Naive thymus-derived CD4-positive, alpha-beta T cell (primary cell): Measurements from ENCODE around the gene TMEM45B. TPM values are rescaled to one million over a fixed set of nuclear protein-coding genes. Genes with fewer than 3 reads are reported as not detected.

Experiments
- ATAC-seq: fragments of 150-1000 bp; cut with Tn5 transposase; 2 replicates; pipeline ENCODE4 v1.10.0; 2021; ENCODE audit warnings: mild to moderate bottlenecking, moderate library complexity
- CTCF ChIA-PET: fragments of 350-600 bp; sonication (Branson Sonifier 250); formaldehyde crosslinking; loops from one replicate; lab custom pipeline; 2021; ENCODE audit warnings: antibody characterized with exemption; lab: Charles Lee
- POLR2A ChIA-PET: fragments of 350-600 bp; sonication (Branson Sonifier 250); formaldehyde crosslinking; loops from one replicate; lab custom pipeline; 2021; ENCODE audit warnings: antibody characterized with exemption, inconsistent platforms; lab: Charles Lee
- DNase-seq, 9 donors: peaks; one replicate each; pipeline versions ENCODE4 v3.0.0 to v3.0.0-alpha.2; 2020 to 2022; ENCODE audit warnings: mixed read lengths in 1 of 9
- H3K27ac ChIP-seq: one replicate; pipeline ENCODE4 v1.7.0; 2013; ENCODE audit warnings: mild to moderate bottlenecking, low read depth, low read length, moderate library complexity
- H3K27me3 ChIP-seq, 2 donors: one replicate each; pipeline ENCODE4 v1.7.0; 2013; ENCODE audit warnings: low read length in 2 of 2, mild to moderate bottlenecking in 2 of 2, moderate library complexity in 2 of 2; ENCODE audit not compliant: control insufficient read depth in 2 of 2, insufficient read depth in 2 of 2
- H3K36me3 ChIP-seq, 3 experiments: 1 replicate in 2 of 3; 2 replicates in 1 of 3; pipeline ENCODE4 v1.7.0; 2013; ENCODE audit warnings: low read length in 3 of 3, mild to moderate bottlenecking in 3 of 3, moderate library complexity in 1 of 3; ENCODE audit not compliant: insufficient read depth in 3 of 3, control insufficient read depth in 2 of 3
- H3K4me1 ChIP-seq, 2 donors: one replicate each; pipeline ENCODE4 v1.7.0; 2013; ENCODE audit warnings: low read length in 2 of 2, mild to moderate bottlenecking in 2 of 2, moderate library complexity in 1 of 2; ENCODE audit not compliant: control insufficient read depth in 2 of 2, insufficient read depth in 2 of 2
- H3K4me3 ChIP-seq: 2 replicates; pipeline ENCODE4 v1.7.0; 2013; ENCODE audit warnings: mild to moderate bottlenecking, low read length
- H3K9me3 ChIP-seq, 3 experiments: 1 replicate in 2 of 3; 2 replicates in 1 of 3; pipeline ENCODE4 v1.7.0; 2013; ENCODE audit warnings: low read length in 3 of 3; ENCODE audit not compliant: control insufficient read depth in 2 of 3
- H3K27ac Mint-ChIP-seq, 9 donors: one replicate each; pipeline ENCODE4 v1.8.0; 2020 to 2022; ENCODE audit warnings: mixed read lengths in 9 of 9, mild to moderate bottlenecking in 8 of 9, moderate library complexity in 5 of 9, inconsistent platforms in 2 of 9
- H3K27me3 Mint-ChIP-seq, 5 donors: one replicate each; pipeline ENCODE4 v1.8.0; 2021 to 2022; ENCODE audit warnings: mixed read lengths in 5 of 5, mild to moderate bottlenecking in 1 of 5
- H3K36me3 Mint-ChIP-seq, 5 donors: one replicate each; pipeline ENCODE4 v1.8.0; 2020 to 2022; ENCODE audit warnings: mixed read lengths in 5 of 5, mild to moderate bottlenecking in 3 of 5, inconsistent platforms in 1 of 5
- H3K4me1 Mint-ChIP-seq, 7 donors: one replicate each; pipeline ENCODE4 v1.8.0; 2020 to 2022; ENCODE audit warnings: mixed read lengths in 7 of 7, mild to moderate bottlenecking in 3 of 7, inconsistent platforms in 1 of 7
- H3K4me3 Mint-ChIP-seq, 10 donors: one replicate each; pipeline ENCODE4 v1.8.0; 2020 to 2022; ENCODE audit warnings: mild to moderate bottlenecking in 10 of 10, mixed read lengths in 10 of 10, moderate library complexity in 6 of 10, inconsistent platforms in 2 of 10
- H3K9me3 Mint-ChIP-seq, 11 donors: one replicate each; pipeline ENCODE4 v1.8.0; 2020 to 2022; ENCODE audit warnings: mixed read lengths in 11 of 11, mild to moderate bottlenecking in 4 of 11, inconsistent platforms in 1 of 11, moderate library complexity in 1 of 11
- intact Hi-C, 2 donors: fragments of 100-400 bp; cut with micrococcal nuclease; formaldehyde crosslinking; loops; one replicate each; pipeline ENCODE4 v1.15.1; 2023
- polyA plus RNA-seq, 2 donors: library from polyadenylated mRNA; unstranded; fragments of 300-500 nt; fragmentation: Illumina TruSeq; gene quantifications; one replicate each; pipeline ENCODE4 v1.2.3, GENCODE V29; 2021
- total RNA-seq, 6 experiments: library from RNA in 5 of 6; stranded (reverse) in 5 of 6; gene quantifications; 1 replicate in 5 of 6; 2 replicates in 1 of 6; pipeline ENCODE4 v1.2.3 and lab custom pipeline; 2021 to 2026

TMEM45B gene
- total RNA-seq (10 to 100 TPM in 2 of 5 experiments, 1 to 10 TPM in 3; 2.3 to 40.8 (median 3.6) TPM), polyA plus RNA-seq (10 to 100 TPM; 11.9 to 12.4 TPM), total RNA-seq (lab: John Stamatoyannopoulos, UW) (5.9 reads per million, percentile 27 among the genes with 10 or more reads in this experiment)

DNA sequence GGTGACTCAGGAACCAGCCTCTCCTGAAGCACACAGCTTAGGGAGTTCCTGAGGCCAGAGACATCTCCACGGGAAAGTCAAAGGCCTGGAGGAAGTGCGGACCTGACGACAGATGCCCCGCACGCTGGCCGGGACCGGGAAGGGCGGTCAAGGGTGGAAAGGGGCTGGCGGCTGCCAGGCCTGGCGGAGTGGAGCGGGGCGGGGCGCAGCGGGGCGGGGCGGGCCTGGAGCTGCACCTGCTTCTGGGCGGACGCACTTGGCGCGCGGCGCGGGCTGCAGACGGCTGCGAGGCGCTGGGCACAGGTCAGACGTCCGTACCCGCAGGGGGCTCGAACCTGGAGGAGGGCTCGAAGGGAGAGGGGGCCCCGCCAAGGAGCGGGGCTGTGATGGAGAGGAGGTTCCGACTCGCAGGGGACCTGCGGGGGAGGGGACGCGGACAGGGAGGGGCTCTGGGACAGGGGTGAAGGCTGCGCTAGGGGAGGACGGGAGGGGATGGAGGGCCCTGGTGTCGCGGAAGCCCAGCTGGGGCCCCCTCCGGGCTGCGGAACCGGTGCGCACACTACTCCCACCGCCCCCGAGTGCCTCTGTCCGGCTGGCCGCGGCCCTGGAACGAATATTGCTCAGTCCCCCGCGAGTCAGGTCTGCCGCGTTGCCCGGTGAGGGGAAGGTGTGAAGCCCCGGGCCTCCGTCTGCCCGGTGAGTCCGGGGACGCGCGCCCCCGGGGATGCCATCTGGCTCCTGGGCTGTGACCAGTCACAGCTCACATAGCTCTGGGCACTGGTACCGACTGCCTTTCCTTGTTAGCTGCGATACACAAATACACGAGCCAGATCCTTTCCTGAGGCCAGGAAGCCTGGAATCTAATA, at the start of gene TMEM45B:
Gene TMEM45B (plus strand): TSS at position 253 of the 866 bp plus-strand sequence. CDS start 36,635 bp downstream, outside the sequence.
- Mint-ChIP-seq H3K4me3 (peak within 1 kb of the TSS; percentile 83 to 91 (median 88)), H3K27me3 (peaks cover 0 to 75% (median 17%) of the 10 kb centered on the region in 5 donors), H3K4me1 (peaks cover 29 to 79% (median 61%) of the 10 kb centered on the region in 7 donors), H3K27ac (peak within 1 kb of the TSS; percentile 84 to 99 (median 95)), H3K36me3 (peaks cover 9 to 15% (median 14%) of the 10 kb centered on the region in 5 donors), H3K9me3 (peaks cover 0 to 31% (median 3%) of the 10 kb centered on the region in 11 donors)
- no peaks in the 10 kb centered on the region for H3K27me3 ChIP-seq
- H3K27ac ChIP-seq: peak within 1 kb of the TSS; percentile 31
- H3K4me1 ChIP-seq: peaks cover 5 to 9% of the 10 kb centered on the region in 2 donors
- ChIA-PET POLR2A (interaction anchor here (0.6 to 7.4 kb wide), 16 partner anchors 9 to 187 kb away, joined by 3 to 129 read pairs (median 7); partner anchors contain the start of genes NFRKB and PRDM10), CTCF (interaction anchor here (0.8 to 1.9 kb wide), 5 partner anchors 13 to 80 kb away, joined by 3 to 8 read pairs (median 5); no protein-coding TSS in a partner anchor)
- ATAC-seq (peak; percentile 38), DNase-seq (peak; percentile 27 to 57 (median 45))
- intact Hi-C loops: loop anchor here (1.0 to 10.0 kb wide), 5 partner anchors 25 to 1761 kb away; partner anchors contain the start of genes APLP2 (in 1 of the 2) and ZBTB44 (in 1 of the 2)
- peak within 1 kb of the TSS; percentile 54 for H3K4me3 ChIP-seq
- no peaks in the 10 kb centered on the region for H3K36me3 ChIP-seq
- no peaks in the 10 kb centered on the region for H3K9me3 ChIP-seq

DNA sequence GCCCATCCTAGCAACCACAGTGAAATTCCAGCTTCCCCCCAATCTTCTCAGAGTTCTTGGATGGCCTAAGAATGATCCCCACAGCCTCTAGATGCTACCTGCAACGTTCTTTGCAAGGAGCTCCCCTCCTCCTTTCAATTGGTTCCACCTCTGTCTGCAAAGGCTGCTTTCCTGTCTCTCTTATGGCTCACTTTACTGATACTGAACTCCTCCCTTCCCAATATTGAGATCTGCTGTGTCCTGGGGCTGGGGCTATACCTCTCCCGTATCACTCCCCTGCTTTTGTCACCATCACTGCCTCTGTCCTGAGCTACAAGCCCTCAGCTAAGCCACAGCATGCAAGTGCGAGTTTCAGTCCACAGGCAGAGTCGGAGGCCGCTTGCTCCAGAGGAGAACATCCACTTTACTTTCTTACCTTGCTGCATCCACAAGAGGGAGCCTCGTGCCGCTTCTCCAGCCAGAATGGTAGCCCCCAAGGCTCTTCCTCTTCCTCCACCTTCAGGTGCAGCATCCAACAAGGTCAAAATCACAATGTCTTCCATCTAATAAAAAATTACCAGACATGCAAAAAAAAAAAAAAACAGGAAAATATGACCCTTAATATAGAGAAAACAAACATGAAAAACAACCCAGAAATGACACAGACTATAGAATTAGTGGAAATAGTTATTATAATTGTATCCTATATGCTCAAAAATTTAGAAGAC, 48.6 kb upstream of the TMEM45B start:
- Histone ChIP-seq H3K36me3 (no peaks in the 10 kb centered on the region), H3K27me3 (no peaks in the 10 kb centered on the region), H3K4me3 (no peak overlapping the region), H3K27ac (no peak overlapping the region), H3K9me3 (no peaks in the 10 kb centered on the region), H3K4me1 (no peaks in the 10 kb centered on the region)
- ChIA-PET CTCF (interaction anchor here (0.6 to 0.7 kb wide), 3 partner anchors 14 to 387 kb away, joined by 3 to 4 read pairs (median 3); no protein-coding TSS in a partner anchor), POLR2A (interaction anchor here (0.6 to 1.5 kb wide), 2 partner anchors 46 to 47 kb away, joined by 4 to 5 read pairs; no protein-coding TSS in a partner anchor)
- peak in 6 of 9 donors; percentile 14 to 39 (median 20) for DNase-seq
- Mint-ChIP-seq H3K36me3 (peaks cover 3 to 38% (median 27%) of the 10 kb centered on the region in 5 donors), H3K27me3 (peaks cover 0 to 10% (median 4%) of the 10 kb centered on the region in 5 donors), H3K4me3 (peak overlapping the region in 2 of 10 donors; percentile 1 to 50), H3K27ac (peak overlapping the region in 2 of 9 donors; percentile 6 to 29), H3K4me1 (peaks cover 0 to 11% (median 5%) of the 10 kb centered on the region in 7 donors), H3K9me3 (peaks cover 4 to 22% (median 13%) of the 10 kb centered on the region in 11 donors)
- ATAC-seq: peak; percentile 40
- intact Hi-C loops: loop anchor here (1.0 to 5.0 kb wide), 4 partner anchors 45 to 365 kb away; no protein-coding TSS in a partner anchor

DNA sequence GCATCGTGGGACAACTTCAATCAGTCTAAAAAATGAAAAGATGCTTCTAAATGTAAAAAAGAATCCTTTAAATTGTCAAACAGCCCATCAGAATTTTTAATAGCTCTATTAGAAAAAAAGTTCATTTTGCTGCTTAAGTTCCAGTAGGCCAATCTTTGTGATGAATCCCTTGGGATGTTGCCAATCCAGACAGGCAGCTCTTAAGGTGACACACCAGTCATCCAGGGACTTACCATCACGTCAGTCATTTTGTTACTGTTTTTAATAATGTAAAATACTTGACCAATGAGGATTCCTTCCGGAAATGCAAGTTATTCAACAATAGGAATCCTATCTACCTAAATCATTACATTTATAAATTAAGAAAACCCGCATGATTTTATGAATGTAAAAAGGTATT, 47.8 kb upstream of the TMEM45B start:
- no peak for DNase-seq
- H3K4me3 Mint-ChIP-seq: no peak overlapping the region
- Histone ChIP-seq H3K27ac (no peak overlapping the region), H3K4me3 (no peak overlapping the region), H3K36me3 (no peaks in the 10 kb centered on the region), H3K27me3 (no peaks in the 10 kb centered on the region), H3K4me1 (no peaks in the 10 kb centered on the region), H3K9me3 (no peaks in the 10 kb centered on the region)
- H3K27ac Mint-ChIP-seq: no peak overlapping the region
- POLR2A ChIA-PET: interaction anchor here (1.5 kb wide), 1 partner anchor 46 kb away, joined by 5 read pairs; no protein-coding TSS in a partner anchor
- no peak for ATAC-seq
- peaks cover 0 to 10% (median 4%) of the 10 kb centered on the region in 5 donors for H3K27me3 Mint-ChIP-seq
- H3K9me3 Mint-ChIP-seq: peaks cover 4 to 22% (median 13%) of the 10 kb centered on the region in 11 donors
- peaks cover 0 to 11% (median 5%) of the 10 kb centered on the region in 7 donors for H3K4me1 Mint-ChIP-seq
- peaks cover 3 to 43% (median 29%) of the 10 kb centered on the region in 5 donors for H3K36me3 Mint-ChIP-seq
- CTCF ChIA-PET: interaction anchor here (1.2 kb wide), 1 partner anchor 362 kb away, joined by 3 read pairs; no protein-coding TSS in a partner anchor
- intact Hi-C loops: loop anchor here (1.0 to 5.0 kb wide), 4 partner anchors 44 to 364 kb away; no protein-coding TSS in a partner anchor

DNA sequence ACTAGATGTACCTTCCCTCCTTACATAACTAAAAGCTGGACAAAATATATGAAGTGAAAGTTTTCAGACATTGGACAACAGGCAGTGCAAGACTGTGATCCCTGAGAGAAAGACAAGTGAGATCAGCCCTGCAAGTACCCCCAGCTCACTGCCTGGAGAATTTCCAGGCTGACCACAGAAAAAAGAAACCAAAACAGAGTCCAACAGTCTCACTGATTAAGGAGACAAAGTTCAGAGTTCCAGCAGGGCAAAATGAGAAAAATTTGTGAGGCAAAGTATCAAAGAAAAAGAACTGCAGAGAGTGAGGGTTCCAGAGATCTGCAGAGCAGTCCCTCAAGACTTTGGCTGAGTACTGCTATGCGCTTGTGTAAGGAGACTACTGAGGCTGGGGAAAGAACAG, 47.3 kb upstream of the TMEM45B start:
- no peaks in the 10 kb centered on the region for H3K4me1 ChIP-seq
- H3K9me3 Mint-ChIP-seq: peaks cover 4 to 22% (median 13%) of the 10 kb centered on the region in 11 donors
- peaks cover 0 to 10% (median 0%) of the 10 kb centered on the region in 5 donors for H3K27me3 Mint-ChIP-seq
- H3K36me3 ChIP-seq: no peaks in the 10 kb centered on the region
- no peak overlapping the region for H3K4me3 Mint-ChIP-seq
- H3K27me3 ChIP-seq: no peaks in the 10 kb centered on the region
- H3K27ac ChIP-seq: no peak overlapping the region
- DNase-seq (no peak), ATAC-seq (no peak)
- CTCF ChIA-PET: interaction anchor here (1.2 kb wide), 1 partner anchor 362 kb away, joined by 3 read pairs; no protein-coding TSS in a partner anchor
- no peak overlapping the region for H3K4me3 ChIP-seq
- no peak overlapping the region for H3K27ac Mint-ChIP-seq
- peaks cover 0 to 11% (median 5%) of the 10 kb centered on the region in 7 donors for H3K4me1 Mint-ChIP-seq
- POLR2A ChIA-PET: interaction anchor here (1.5 kb wide), 1 partner anchor 46 kb away, joined by 5 read pairs; no protein-coding TSS in a partner anchor
- intact Hi-C loops: loop anchor here (5.0 kb wide), 3 partner anchors 44 to 154 kb away; no protein-coding TSS in a partner anchor
- peaks cover 0 to 40% (median 29%) of the 10 kb centered on the region in 5 donors for H3K36me3 Mint-ChIP-seq
- H3K9me3 ChIP-seq: no peaks in the 10 kb centered on the region

DNA sequence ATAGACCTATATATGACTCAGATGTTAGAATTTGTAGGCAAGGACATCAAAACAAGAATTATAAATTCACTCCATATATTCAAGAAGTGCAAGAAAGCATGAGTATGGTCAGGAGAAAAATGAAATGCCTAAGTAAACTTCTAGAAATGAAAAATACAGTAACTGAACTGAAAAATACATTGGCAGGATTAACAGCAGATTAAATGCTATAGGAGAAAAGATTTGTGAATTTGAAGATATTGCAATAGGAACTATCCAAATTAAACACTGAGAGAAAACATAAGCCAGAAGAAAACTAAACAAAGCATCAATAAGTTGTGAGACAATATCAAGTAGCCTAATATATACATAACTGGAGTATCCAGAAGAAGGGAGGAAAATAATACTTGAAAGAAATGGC, 46.6 kb upstream of the TMEM45B start:
- ChIA-PET POLR2A (no interaction called here), CTCF (no interaction called here)
- H3K27me3 Mint-ChIP-seq: peaks cover 0 to 10% (median 0%) of the 10 kb centered on the region in 5 donors
- intact Hi-C loops: loop anchor here (5.0 kb wide), 3 partner anchors 43 to 153 kb away; no protein-coding TSS in a partner anchor
- Histone ChIP-seq H3K4me3 (no peak overlapping the region), H3K27ac (no peak overlapping the region), H3K36me3 (no peaks in the 10 kb centered on the region), H3K4me1 (no peaks in the 10 kb centered on the region), H3K27me3 (no peaks in the 10 kb centered on the region), H3K9me3 (no peaks in the 10 kb centered on the region)
- DNase-seq: no peak
- H3K4me3 Mint-ChIP-seq: no peak overlapping the region
- no peak for ATAC-seq
- H3K27ac Mint-ChIP-seq: no peak overlapping the region
- H3K9me3 Mint-ChIP-seq: peaks cover 4 to 22% (median 13%) of the 10 kb centered on the region in 11 donors
- H3K4me1 Mint-ChIP-seq: peaks cover 0 to 11% (median 5%) of the 10 kb centered on the region in 7 donors
- peaks cover 0 to 40% (median 31%) of the 10 kb centered on the region in 5 donors for H3K36me3 Mint-ChIP-seq
